NCI-H460 (cell line): ENCODE results near the gene KDM5B. TPM values are rescaled to one million over a fixed set of nuclear protein-coding genes. Genes with fewer than 3 reads are reported as not detected.
"Not testable (repeated sequence)": the region's sequence is repeated elsewhere in the genome, so short reads cannot be mapped to it uniquely, and the experiment has no call there.

Source experiments
- DNase-seq: peaks from one replicate; pipeline ENCODE4 v3.0.0-alpha.2; 2016; ENCODE audit warnings: low read depth; ENCODE audit errors: extremely low read depth
- total RNA-seq: library from RNA; depleted of rRNA; stranded (reverse); fragments of >200 nt; shearing (Covaris generic); gene quantifications from 2 replicates; pipeline ENCODE4 v1.2.3, GENCODE V29; 2014

KDM5B gene
- total RNA-seq, 1 experiment from 2014 or later = 46.3 TPM

DNA sequence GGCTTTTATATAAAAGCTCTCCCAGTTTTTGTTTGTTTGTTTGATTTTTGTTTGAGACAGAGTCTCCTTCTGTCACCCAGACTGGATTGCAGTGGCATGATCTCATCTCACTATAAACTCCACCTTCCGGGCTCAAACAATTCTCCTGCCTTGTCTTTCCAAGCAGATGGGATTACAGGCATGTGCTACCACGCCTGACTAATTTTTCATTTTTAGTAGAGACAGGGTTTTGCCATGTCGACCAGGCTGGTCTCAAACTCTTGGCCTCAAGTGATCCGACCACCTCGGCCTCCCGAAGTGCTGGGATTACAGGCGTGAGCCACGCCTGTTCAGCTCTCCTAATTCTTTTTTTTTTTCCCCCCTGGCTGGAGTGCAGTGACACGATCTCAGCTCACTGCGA is 6.9 kb upstream of the KDM5B start:
- no peak for DNase-seq

DNA sequence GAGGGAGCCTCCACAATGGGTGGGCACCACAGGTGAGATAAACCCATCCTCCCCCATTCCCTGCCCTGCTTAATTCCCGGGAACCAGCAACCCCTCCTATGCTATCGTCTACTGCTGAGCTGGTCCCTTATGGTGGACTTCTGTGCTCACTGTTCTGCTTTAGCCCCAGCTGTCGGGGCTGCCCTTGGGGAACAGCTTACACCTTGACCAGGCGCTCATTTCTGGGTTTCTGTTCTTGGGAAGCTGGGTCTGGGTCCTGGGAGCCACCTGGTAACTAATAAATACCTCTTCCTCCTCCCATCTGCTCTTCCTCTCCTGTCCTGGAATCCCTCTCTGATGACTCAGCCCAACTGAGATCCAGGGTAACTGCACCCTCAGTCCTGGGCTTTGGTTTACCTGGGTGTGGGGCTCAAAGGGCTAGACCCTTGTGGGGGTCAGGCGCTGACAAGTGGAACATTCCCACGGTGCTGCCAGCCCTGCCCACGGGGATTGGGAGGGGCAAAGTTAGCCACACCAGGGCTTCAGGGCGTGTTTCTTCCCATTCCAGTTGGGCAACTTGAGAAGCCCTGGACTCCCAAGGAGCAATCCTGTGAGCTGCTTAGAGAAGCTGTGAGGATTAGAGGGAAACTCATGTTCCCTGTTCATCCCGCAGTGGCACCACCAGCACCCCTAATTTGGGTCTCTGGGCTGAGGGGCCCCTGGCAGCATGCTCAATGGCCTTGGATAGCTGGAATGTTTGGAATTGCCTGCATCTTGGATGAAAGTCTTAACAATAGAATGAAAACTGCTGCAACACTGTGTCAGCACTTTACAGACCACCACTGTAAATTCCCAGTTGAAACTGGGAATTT is 4.2 kb upstream of the KDM5B start:
- DNase-seq = no peak

DNA sequence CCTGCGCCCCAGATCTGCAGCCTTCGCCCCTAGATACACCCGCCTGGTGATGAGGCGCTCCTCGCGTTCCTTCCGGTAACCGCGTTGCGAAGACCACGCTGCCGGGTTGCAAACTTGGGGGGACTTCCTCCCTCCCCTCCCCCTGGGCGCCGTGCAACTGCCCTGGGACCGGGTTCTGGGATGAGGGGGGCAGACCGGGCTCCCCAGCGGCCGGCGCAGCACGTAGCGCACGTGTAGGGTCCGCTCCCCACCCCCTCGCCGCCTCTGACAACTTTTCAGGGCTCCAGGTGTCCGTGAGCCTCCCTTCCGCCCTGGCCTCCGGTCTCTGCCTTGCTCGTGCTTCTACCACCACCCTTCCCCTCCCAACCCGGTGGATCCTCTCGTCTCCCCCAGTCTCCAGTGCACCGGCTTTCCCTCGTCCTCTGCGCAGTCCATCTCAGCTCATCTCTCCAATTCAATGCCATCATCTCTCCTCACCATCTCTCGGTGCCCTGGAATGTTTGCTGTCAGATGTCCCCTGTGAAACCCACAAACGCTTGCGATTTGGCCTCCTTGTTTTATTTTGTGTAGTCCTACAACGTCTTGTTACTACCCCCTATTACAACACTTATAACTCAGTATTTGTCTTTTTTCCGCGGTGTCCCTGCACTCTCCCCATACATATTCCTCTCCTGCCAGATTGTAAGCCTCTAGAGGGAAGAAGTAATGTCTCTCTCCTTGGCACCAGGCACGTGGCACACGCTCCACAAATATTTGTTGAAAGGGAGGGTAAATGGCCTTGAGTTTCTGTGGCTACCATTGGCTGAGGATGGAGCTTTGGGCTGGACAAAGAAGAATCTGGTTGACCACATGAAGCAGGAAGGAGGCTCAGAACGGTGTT is 3.3 kb upstream of the KDM5B start:
- DNase-seq = no peak

DNA sequence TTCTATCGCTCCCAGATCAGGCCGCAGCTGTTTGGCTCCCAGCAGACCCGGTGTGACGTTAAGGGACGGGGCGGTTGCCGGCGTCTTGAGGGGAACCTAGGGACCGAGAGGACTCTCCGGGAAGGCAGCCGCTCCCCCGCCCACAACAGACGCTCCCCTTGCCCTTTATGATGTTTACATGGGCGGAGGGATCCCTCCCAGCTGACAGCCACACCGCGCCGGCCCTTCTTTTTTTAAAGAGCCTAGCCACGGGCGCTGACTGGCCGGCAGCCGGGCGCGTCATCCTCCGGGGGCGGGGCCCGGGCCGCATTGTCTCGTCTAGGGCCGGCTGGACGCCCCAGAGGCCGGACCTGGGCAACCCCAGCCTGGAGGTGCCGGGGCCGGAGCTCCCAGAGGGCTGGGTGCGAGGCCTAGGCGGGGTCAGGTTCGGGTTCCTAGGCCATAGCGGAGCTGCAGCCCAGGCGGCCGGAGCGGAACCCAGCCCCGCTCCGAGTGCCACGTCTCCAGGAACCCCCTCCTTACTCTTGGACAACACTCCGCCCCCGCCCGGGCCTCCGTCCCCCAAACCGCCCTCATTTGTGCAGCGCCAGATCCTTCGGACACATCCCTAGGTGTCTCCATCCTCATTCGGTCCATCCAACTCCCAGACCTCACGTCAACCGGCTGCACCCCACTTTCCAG is 2.5 kb upstream of the KDM5B start, which contains the start of gene PCAT6:
TSS of gene PCAT6 (plus strand) at position 340 of the 681 bp plus-strand sequence.
- peak; percentile 94 for DNase-seq

DNA sequence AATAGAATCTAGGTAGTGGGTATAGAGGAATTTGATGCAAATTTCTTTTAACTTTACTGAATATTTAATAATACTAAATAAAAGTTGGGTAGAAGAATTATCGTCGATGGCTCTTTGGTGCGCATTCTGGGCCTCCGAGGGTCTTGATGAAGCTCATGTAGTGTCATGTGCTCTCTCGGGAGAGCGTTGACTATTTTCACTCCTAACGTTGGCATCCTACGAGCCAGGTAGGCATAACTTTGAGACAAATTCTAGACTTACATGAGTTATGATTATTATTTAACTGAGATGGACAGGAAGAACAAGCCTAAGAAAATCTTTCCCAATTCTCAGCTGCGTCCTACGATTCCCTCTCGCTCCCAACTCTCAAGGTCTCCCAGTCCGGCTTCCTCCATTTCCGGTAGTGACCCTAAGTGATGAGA is 2.0 kb upstream of the KDM5B start:
- no peak for DNase-seq

DNA sequence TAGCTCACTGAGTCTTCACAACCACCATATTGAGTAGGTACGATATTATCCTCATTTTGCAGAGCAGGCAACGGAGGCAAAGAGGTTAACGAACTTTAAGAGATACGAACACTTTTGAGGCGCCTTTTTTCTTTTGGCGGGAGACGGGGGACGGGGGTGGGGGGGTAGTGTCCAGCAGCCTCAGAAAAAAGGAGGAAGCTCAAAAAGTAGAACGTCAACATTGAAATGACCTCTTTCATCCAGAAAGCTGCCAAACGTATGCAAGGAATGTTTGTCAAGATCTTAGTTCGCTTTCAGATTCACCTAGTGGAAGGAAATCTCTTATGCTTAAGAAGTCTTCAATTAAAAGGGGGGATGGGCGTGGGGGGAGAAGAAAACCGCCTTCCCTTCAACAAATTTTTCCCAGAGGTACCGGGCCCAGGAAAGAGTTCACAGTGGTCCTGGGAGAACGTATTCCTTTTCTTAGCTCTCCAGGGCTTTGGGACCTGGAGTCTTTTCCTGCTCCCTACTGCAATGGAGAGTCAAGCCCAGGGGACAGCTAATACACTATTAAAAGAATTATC is 1.5 kb upstream of the KDM5B start:
- DNase-seq = no peak

DNA sequence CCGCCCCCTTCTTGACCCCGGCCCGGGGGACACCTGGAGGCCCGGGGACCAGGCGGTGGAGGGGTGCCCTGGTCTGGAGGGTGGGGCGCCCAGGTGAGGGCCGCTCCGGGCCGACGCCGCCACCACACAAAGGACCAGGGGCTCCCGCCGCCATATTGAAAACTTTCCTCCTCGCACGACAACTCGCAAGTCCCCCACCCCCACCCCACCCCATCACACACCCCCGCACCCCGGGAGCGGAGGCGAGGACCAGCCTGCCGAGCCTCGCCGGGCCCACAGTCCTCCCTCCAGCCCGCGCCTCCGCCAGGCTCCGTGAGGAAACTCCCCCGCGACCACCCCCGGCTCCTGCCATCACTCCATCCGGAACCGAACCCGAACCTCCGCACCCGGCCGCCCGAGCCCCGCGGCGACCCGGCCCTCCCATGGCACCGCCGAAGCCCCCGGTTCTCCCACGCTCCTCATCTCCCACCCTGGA is 733 bp downstream of the KDM5B start:
- no peak for DNase-seq

DNA sequence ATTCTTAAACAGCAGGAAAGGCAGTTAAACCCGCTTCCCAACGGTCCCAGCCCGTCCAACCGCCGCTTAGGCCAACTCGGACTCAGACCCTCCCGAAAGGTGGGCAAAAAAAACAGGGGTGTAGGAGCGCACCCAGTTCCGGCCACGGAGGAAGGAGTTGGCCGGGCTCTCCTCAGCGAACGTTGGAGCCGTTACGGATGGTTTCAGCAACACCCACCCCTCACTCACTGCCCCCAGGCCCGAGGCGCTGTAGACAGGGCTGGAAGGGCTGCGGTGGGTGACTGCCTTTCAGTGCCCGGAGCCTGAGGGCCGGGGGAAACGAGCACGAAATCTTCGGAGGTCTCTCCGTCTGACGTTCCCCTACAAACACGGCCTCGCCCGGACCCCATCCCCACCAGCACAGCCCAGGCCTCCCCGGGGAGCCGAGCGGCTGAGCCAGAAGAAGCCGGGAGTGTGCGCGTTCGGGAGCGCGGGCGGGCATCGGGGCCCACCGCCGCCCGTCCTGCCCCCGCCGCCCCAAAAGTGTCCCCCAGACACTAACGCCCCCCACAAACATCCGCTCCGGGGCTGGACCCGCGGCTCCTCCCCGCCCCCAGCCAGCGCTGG is 1.3 kb downstream of the KDM5B start:
- no peak for DNase-seq

DNA sequence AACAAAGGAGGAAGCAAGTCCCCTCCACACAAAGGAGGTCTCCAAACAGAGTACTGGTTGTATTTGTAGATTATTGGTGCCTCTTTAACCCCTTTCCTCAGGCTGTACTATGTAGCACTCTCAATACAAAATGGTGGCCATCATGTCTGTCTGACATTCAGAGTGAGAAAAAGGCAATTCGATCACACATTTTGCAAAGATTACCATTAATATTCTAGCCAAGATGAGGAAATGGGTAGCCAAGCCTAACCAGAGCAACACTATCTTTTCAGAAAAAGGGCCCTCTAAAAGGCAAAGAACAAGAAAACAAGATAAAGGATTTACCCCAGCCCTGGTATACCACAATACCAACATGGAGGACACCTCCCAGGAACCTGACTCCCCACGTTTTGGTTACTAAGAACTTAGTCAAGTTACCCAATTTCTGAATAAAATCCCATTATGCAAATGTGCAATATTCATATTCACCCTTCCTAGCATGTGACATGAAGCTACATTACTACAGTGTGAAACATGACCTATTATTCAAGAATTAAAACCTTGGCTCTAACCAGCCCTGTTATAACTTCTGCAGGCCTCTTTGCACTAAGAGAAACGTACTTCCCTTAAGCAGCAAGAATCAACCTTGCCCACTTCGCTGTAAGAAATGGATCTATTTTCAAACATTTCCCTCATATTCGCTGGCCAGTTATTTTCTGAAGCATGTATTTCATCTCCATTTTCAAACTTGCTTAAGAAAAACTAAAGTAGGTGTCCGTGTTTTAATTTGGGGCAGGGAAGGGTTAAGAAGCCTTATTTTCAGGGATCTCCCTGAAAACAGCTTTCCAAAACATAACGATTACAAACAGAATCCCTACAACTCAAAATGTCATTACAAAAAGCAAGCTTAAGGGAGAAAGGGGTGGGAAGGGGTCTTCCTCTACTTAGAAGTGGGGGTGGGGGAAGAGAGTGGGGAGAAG is 2.1 kb downstream of the KDM5B start:
- DNase-seq = no peak

DNA sequence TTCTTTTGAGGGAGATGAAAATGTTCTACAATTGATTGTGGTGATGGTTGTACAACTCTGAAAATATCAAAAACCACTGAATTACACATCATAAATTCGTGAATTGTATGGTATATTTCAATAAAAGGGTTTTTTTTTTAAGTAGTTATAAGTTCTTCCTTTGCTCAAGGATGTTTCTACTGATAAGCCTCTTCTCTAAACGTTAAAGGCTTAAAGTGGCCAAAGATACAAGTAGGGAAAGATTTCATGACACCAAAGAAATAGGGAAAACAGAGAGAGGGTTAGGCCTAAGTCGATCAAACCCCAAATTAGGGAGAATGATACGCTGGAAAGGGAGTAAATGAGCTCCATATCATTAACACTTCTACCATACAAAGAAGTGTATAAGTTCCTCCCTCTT is 4.1 kb downstream of the KDM5B start:
- no peak for DNase-seq

DNA sequence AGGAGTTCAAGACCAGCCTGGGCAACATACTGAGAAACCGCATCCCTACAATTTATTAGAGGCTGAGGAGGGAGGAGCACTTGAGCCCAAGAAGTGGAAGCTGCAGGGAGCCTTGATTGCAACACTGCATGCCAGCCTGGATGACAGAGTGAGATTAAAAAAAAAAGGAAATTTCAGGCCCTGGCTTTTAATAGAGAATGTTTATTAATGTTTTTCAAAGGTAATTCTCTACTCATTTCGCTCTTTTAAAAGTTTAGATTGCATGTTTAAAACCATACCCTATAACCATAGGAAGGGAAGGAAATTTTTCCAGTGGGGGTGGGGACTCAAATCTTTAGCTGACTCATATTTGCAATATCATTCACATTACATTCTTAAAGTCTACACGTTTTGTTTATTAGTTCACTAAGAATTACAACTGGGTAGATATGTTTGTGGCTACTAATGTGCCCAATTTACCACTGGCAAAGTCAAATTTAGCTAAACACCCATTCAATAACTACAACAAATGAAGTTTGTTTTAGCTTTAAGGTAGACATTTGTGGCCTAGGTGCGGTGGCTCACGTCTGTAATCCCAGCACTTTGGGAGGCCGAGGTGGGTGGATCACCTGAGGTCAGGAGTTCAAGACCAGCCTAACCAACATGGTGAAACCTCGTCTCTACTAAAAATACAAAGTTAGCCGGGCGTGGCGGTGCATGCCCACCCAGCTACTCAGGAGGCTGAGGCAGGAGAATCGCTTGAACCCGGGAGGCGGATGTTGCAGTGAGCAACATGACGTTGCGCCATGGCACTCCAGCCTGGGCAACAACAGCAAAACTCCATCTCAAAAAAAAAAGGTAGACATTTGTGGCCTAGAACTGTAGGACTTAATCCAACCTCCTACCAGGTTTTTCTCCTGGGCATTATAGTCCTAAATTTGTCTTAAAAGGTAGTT is 5.0 kb downstream of the KDM5B start:
- peak; percentile 49 for DNase-seq

DNA sequence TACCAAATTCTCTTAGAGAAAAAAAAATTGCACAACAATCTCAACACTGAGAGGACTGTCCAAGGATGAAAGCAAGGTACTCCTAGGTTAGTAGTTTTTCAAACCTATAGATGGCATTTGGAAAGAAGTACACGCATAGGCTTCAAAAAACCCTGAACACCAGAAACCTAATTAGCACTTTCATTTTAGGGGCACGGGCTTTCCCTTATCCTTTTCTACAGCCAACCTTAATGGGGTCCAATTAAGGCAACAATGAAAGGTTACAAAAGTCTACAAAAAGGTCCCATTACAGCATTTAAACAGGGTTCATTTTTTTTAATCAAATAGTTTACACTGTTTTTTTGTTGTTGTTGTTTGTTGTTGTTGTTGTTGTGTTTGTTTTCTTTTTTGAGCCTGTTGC is 6.2 kb downstream of the KDM5B start:
- no peak for DNase-seq

DNA sequence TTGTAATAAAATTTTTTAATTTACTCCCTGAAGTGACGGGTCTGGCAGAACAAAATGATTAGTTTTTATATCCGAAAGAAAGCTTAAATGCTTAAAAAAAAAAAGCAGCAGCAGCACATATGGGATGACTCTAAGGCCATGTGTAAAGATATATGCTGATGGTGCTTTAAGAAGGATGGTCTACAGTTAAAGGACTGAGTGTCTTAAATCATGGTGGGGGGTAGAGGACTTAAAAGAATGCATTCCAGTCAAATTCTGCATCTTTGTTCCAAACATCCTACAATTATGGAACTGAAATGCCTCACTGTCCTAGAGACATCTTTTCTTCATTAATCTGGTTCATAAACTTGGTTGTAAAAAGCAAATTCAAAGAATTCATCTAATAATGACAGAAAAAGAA is 7.0 kb downstream of the KDM5B start:
- no peak for DNase-seq

DNA sequence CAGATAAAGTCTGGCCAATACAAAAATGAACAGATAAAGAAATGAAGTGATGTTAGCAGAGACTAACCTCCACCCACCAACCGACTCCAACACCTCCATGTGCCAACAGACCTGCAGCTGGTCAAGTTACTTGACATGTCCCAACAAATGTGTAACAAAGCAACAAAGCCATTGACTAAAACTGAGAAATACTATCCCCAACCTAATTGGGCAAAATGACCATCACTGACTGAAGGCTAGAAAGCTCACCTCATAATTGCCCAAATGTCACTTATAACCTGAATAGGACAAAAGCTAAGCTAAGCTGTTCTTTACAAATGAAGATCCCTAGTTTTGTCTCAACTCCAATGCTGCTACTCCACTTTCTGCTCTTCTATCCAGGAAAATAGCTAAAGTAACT is 7.5 kb downstream of the KDM5B start:
- no peak for DNase-seq

DNA sequence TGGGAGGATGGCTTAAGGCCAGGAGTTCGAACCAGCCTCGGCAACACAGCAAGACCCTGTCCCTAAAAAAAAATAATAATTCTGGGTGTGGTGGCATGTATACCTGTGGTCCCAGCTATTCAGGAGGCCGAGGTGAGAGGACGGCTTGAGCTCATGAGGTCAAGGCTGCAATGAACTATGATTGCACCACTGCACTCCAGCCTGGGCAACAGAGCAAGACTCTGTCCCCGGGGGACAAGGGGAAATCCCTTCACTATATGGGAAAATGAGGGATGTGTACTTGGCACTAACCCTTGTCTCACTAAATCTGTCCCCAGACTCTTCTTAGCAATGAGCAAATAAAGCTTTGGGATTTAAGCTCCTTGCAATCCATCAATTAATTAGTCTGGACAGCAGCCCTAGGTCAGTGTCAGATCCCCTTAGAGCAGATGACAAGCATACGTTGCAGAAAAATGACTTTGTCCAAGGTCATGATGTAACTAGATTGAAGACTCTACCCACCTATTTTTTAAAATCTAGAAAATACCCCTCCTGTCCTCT is 9.4 kb downstream of the KDM5B start:
- no peak for DNase-seq

DNA sequence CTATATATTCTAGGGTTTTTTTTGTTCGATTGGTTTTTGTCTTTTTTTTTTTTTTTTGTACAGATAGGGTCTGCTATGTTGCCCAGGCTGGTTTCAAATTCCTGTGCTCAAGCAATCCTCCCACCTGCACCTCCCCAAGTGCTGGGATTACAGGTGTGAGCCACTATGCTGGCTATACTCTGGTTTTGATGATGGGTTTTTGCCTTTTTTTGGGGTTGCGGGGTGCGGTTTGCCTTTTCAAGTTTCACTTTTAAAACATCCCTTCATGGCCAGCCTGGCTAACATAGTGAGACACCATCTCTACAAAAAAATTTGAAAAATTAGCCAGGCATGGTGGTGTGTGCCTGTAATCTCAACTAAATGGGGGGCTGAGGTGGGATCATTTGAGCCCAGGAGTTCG is 10.0 kb downstream of the KDM5B start:
- DNase-seq = no peak

DNA sequence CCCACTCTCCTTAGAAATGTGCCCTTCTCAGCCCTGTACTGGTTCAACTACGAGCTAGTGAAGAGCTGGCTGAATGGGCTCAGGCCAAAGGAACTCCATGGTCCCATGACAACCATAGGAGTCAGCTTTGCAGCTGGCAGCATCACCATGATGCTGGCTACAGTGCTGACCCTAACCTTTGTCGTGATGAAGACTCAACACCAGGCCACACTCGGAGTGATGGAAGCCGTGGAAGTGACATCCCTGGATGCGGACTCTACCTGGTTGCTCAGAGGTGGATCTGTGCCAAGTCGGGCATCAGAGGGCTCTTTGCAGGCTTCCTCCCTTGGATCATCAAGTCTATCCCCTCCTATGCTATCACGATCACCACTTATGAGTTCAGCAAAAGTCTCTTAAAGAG is 11.6 kb downstream of the KDM5B start:
- no peak for DNase-seq

DNA sequence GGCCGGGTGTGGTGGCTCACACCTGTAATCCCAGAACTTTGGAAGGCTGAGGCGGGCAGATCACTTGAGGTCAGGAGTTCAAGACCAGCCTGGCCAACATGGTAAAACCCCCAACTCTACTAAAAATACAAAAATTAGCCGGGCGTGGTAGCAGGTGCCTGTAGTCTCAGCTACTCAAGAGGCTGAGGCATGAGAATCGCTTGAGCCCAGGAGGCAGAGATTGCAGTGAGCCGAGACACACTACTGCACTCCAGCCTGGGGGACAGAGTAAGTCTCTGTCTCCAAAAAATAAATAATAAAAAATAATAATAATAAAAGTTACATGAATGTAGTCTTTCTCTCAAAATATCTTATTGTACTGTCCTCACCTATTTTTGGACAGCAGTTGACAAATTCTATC is 13.3 kb downstream of the KDM5B start:
- DNase-seq = not testable (repeated sequence)
